ENCODE measurements around the gene LYPD6B.
"Not testable (repeated sequence)": the region's sequence is repeated elsewhere in the genome, so short reads cannot be mapped to it uniquely, and the experiment has no call there.

Gene LYPD6B

DNA sequence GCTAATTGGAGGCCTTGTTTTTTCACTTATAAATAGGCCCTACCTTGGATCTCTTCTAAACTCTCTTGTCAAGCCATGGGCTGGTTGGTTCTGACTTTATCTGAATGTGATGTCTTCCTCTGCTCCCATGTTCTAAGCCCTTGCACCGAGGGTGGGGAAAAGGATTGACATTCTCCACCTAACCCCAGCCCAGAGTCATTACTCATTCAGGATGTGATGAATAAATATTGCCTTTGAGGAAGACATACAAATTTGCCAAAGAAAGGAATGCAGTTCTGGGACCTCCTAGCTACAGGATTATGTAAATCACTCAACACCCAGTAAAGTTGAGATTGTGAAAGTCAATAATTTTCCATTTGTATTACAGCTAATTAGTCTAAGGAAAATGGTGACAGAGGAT, 149.8 kb downstream of the LYPD6B start:
- no peak for DNase-seq (ENCODE audit: low read depth in 2 of 2, low spot score in 1 of 2)

DNA sequence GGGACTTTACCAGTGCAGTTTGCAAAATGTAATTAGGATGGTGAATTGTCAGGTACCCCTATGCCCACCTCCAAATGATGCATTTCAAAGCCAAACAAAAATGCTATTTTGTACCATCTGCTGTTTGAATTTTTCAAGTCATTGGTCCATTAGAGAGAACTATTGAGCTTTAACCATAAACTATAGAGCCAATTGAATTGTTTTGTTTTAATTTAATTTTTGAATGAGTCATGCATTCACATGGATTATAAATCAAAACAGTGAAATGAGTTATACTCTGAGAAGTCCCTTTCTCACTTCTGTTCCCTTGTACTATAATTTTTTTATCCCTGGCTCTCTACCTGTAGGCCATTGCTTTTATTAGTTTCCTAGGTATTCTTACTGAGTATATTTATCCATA, 151.3 kb downstream of the LYPD6B start:
- no peak for DNase-seq (ENCODE audit: low read depth in 2 of 2, low spot score in 1 of 2)

- no peak for DNase-seq (ENCODE audit: low read depth in 2 of 2, low spot score in 1 of 2)
Measured at GRCh38 chr2:149191915-149192314, 153.4 kb downstream of the LYPD6B start.

GRCh38 chr2:149192427-149192826, 153.9 kb downstream of the LYPD6B start:
- no peak for DNase-seq (ENCODE audit: low read depth in 2 of 2, low spot score in 1 of 2)

- DNase-seq (ENCODE audit: low read depth in 2 of 2, low spot score in 1 of 2), result no peak
Measured at GRCh38 chr2:149200109-149200520, 161.6 kb downstream of the LYPD6B start.

GRCh38 chr2:149204686-149205085, 166.2 kb downstream of the LYPD6B start:
- no peak for DNase-seq (ENCODE audit: low read depth in 2 of 2, low spot score in 1 of 2)

GRCh38 chr2:149205143-149205542, 166.6 kb downstream of the LYPD6B start:
- DNase-seq (ENCODE audit: low read depth in 2 of 2, low spot score in 1 of 2), result no peak

- DNase-seq (ENCODE audit: low read depth in 2 of 2, low spot score in 1 of 2), result no peak
Measured at GRCh38 chr2:149213764-149214493, 175.4 kb downstream of the LYPD6B start.

GRCh38 chr2:149218497-149218896, 180.0 kb downstream of the LYPD6B start:
- no peak for DNase-seq (ENCODE audit: low read depth in 2 of 2, low spot score in 1 of 2)

DNA sequence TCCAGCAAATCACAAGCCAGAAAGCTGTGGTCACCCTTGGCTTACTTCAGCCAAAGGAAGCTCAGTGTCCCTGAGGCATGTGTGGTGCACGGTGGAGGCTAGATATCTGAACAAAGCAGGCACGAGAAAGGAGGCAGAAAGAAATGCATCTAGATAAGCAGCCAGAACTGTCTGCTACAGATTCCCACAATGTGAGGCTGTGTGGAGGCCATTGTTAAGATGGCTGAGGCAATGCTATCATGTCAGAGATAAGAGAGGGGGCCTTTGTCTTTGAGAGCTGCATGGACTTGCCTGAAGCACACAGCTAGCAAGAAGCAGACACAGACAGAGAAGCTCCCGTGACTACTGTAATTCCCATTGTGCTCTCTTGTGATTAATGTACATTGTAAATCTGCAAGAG, 181.4 kb downstream of the LYPD6B start:
- no peak for DNase-seq (ENCODE audit: low read depth in 2 of 2, low spot score in 1 of 2)

DNA sequence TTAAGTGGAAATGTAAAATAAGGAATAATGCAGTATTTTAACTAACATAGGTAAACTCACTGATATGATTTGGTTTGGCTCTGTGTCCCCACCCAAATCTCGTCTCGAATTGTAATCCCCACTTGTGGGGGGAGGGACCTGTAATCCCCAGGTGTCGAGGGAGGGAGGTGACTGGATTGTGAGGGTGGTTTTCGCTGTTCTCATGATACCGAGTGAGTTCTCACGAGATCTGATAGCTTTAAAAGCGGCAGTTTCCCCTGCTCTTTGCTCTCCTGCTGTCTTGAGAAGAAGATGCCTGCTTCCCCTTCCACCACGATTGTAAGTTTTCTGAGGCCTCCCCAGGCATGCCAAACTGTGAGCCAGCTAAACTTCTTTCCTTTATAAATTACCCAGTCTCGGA, 182.5 kb downstream of the LYPD6B start:
- DNase-seq (ENCODE audit: low read depth in 2 of 2, low spot score in 1 of 2), result no peak

GRCh38 chr2:149221898-149222297, 183.4 kb downstream of the LYPD6B start:
- no peak for DNase-seq (ENCODE audit: low read depth in 2 of 2, low spot score in 1 of 2)

- no peak for DNase-seq (ENCODE audit: low read depth in 2 of 2, low spot score in 1 of 2)
Measured at GRCh38 chr2:149223472-149224095, 185.1 kb downstream of the LYPD6B start.

DNA sequence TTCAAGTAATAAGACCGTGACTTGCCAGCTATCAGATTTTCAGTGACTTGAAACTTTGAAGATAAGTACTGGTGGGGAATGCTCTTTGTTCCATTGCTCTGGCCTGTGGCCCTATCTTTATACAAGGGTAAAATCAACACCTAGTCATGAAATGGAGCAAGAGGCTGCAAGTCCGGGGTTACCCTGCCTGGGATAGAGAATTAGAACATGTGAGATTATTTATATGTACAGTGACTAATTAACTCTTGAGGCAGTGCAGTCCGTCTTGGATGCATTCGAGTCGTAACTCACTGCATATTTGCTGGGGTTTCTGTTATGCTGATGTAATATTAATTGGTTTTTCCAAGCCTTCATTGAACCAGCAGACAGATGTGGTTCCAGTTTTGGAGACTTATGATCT, 186.0 kb downstream of the LYPD6B start:
- DNase-seq (ENCODE audit: low read depth in 2 of 2, low spot score in 1 of 2), result no peak

- no peak for DNase-seq (ENCODE audit: low read depth in 2 of 2, low spot score in 1 of 2)
Measured at GRCh38 chr2:149225446-149225845, 186.9 kb downstream of the LYPD6B start.

DNA sequence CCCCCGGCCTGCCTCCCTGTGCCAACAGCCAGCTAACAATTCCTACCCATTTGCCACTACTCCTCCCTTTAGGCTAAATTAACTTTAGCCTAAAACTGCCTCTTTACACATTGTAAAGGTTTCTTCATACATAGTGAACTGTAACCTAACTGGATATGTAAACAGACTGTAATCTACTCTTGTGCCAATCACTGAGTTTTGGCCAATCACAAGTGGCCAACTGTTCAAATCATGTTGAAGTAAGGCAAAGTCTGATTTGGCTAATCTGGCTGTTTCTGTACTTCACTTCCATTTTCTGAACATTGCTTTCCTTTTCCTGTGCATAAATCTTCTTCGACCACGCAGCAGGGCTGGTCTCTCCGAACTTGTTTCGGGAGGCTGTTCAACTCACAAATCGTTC, 188.3 kb downstream of the LYPD6B start:
- DNase-seq (ENCODE audit: low read depth in 2 of 2, low spot score in 1 of 2), result no peak

- DNase-seq (ENCODE audit: low read depth in 2 of 2, low spot score in 1 of 2), result no peak
Measured at GRCh38 chr2:149235816-149236375, 197.4 kb downstream of the LYPD6B start.

- DNase-seq (ENCODE audit: low read depth in 2 of 2, low spot score in 1 of 2), result no peak
Measured at GRCh38 chr2:149236410-149236809, 197.9 kb downstream of the LYPD6B start.

- DNase-seq (ENCODE audit: low read depth in 2 of 2, low spot score in 1 of 2), result no peak
Measured at GRCh38 chr2:149246186-149246585, 207.7 kb downstream of the LYPD6B start.

- not testable (repeated sequence) for DNase-seq (ENCODE audit: low read depth in 2 of 2, low spot score in 1 of 2)
Measured at GRCh38 chr2:149251436-149251835, 212.9 kb downstream of the LYPD6B start.

DNA sequence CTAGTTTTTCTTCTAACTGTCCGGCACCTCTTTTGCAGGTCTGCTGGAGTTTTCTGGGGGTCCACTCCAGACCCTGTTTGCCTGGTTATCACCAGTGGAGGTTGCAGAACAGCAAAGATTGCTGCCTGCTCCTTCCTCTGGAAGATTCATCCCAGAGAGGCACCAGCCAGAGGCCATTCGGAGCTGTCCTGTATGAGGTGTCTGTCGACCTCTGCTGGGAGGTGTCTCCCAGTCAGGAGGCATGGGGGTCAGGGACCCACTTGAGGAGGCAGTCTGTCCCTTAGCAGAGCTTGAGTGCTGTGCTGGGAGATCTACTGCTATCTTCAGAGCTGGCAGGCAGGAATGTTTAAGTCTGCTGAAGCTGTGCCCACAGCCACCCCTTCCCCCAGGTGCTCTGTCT, 218.4 kb downstream of the LYPD6B start:
- DNase-seq (ENCODE audit: low read depth in 2 of 2, low spot score in 1 of 2), result not testable (repeated sequence)

GRCh38 chr2:149258531-149258930, 220.0 kb downstream of the LYPD6B start:
- DNase-seq (ENCODE audit: low read depth in 2 of 2, low spot score in 1 of 2), result no peak

- no peak for DNase-seq (ENCODE audit: low read depth in 2 of 2, low spot score in 1 of 2)
Measured at GRCh38 chr2:149259136-149259535, 220.6 kb downstream of the LYPD6B start.
